Measurements from ENCODE around the gene S100A3. TPM values are rescaled to one million over a fixed set of nuclear protein-coding genes. Genes with fewer than 3 reads are reported as not detected.
"Not testable (repeated sequence)": the region's sequence is repeated elsewhere in the genome, so short reads cannot be mapped to it uniquely, and the experiment has no call there.

S100A3 gene
- total and polyA plus RNA-seq, 2 of the 8 experiments (the other 6 are each of a cell fraction or from before 2014, with no cell fraction given), result 0.26 to 0.47 TPM

DNA sequence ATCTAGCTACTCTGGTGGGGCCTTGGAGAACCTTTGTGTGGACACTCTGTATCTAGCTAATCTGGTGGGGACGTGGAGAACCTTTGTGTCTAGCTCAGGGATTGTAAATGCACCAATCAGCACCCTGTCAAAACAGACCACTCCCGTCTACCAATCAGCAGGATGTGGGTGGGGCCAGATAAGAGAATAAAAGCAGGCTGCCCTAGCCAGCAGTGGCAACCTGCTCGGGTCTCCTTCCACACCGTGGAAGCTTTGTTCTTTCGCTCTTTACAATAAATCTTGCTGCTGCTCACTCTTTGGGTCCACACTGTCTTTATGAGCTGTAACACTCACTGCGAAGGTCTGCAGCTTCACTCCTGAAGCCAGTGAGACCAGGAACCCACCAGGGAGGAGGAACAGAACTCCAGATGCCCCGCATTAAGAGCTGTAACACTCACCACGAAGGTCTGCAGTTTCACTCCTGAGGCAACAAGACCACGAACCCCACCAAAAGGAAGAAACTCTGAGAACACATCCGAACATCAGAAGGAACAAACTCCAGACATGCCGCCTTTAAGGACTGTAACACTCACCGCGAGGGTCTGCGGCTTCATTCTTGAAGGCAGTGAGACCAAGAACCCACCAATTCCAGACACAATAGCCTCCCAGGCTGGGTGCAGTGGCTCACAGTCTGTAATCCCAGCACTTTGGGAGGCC lies 26.6 kb downstream of the S100A3 start:
- FAIRE-seq; H2AK5ac ChIP-seq (ENCODE audit: low read depth, low read length); H3K9ac ChIP-seq (replicated peaks in 1 of 4; ENCODE audit: extremely low read depth in 1 of 4, low read depth in 3 of 4, low read length in 3 of 4); H3K4me3 ChIP-seq (ENCODE audit: extremely low read depth in 1 of 4, insufficient read depth in 2 of 4, low read depth in 3 of 4, low read length in 4 of 4); DNase-seq (ENCODE audit: low read depth in 1 of 2, low spot score in 2 of 2); H3K27ac ChIP-seq (ENCODE audit: low read depth, low read length); H3K4ac ChIP-seq (replicated peaks; ENCODE audit: insufficient read length, low read depth, low read length); H3K18ac ChIP-seq (ENCODE audit: extremely low read depth, low read length); H3K23me2 ChIP-seq (ENCODE audit: low read depth, low read length); H3K9me3 ChIP-seq (ENCODE audit: insufficient read depth in 2 of 2, low read depth in 1 of 2, low read length in 1 of 2); H2BK20ac ChIP-seq (ENCODE audit: low read length); H3K36me3 ChIP-seq (ENCODE audit: control insufficient read depth in 2 of 4, insufficient read depth in 4 of 4, low read length in 3 of 4); H4K5ac ChIP-seq (ENCODE audit: insufficient read length, low read depth, low read length); H2BK15ac ChIP-seq (ENCODE audit: low read length); H3K27me3 ChIP-seq (replicated peaks in 1 of 4; ENCODE audit: control insufficient read depth in 3 of 4, extremely low read depth in 1 of 4, insufficient read depth in 3 of 4, low read length in 3 of 4); H2BK120ac ChIP-seq (replicated peaks; ENCODE audit: low read depth, low read length); H3K23ac ChIP-seq (ENCODE audit: insufficient read length); H3K79me1 ChIP-seq (ENCODE audit: low read depth, low read length); H3K79me2 ChIP-seq (ENCODE audit: control insufficient read depth in 1 of 2, insufficient read depth in 2 of 2, low read length in 2 of 2); H2BK5ac ChIP-seq (ENCODE audit: low read depth, low read length); H3K56ac ChIP-seq (replicated peaks; ENCODE audit: insufficient read length, low read depth, low read length); H3K4me2 ChIP-seq (ENCODE audit: insufficient read depth in 1 of 2, low read depth in 2 of 2, low read length in 2 of 2); H3K14ac ChIP-seq (ENCODE audit: insufficient read length); H4K20me1 ChIP-seq (replicated peaks in 1 of 2; ENCODE audit: control insufficient read depth in 1 of 2, insufficient read depth in 2 of 2, low read length in 2 of 2); H2BK12ac ChIP-seq (ENCODE audit: low read depth, low read length); H2AFZ ChIP-seq (ENCODE audit: low read length); H4K91ac ChIP-seq (replicated peaks; ENCODE audit: insufficient read length, low read length); H4K8ac ChIP-seq (ENCODE audit: extremely low read depth, insufficient read depth, low read length): not testable (repeated sequence)
- H3K4me1 ChIP-seq (replicated peaks in 1 of 4; ENCODE audit: control insufficient read depth in 3 of 4, insufficient read depth in 4 of 4, low read length in 3 of 4), result peaks cover 6 to 15% (median 8%) of the 10 kb centered on the region in 4 experiments; a peak in 5 of 7 replicates
- WGBS, 2 experiments (ENCODE audit: extremely low coverage in 1 of 2, insufficient coverage in 1 of 2, insufficient read length in 1 of 2, insufficient replicate concordance in 2 of 2, low coverage in 1 of 2, low lambda C conversion rate in 2 of 2, missing lambda C conversion rate in 1 of 2), result 86% methylated on average over 13 of the region's 14 CpGs; no CpG with 5 or more reads in 1 of the 2 experiments
- ChIA-PET POLR2A (ENCODE audit: partially characterized antibody) (interaction anchor here (2.7 to 3.2 kb wide), 2 partner anchors 10 to 112 kb away, joined by 10 to 13 read pairs; partner anchors contain the start of gene CHTOP), CTCF (ENCODE audit: partially characterized antibody) (interaction anchor here (1.2 to 4.4 kb wide), 3 partner anchors 11 to 167 kb away, joined by 4 to 51 read pairs (median 8); partner anchors contain the start of gene S100A6)

All from H1 (cell line).